ENCODE data around the gene SIGLEC5.

DNA sequence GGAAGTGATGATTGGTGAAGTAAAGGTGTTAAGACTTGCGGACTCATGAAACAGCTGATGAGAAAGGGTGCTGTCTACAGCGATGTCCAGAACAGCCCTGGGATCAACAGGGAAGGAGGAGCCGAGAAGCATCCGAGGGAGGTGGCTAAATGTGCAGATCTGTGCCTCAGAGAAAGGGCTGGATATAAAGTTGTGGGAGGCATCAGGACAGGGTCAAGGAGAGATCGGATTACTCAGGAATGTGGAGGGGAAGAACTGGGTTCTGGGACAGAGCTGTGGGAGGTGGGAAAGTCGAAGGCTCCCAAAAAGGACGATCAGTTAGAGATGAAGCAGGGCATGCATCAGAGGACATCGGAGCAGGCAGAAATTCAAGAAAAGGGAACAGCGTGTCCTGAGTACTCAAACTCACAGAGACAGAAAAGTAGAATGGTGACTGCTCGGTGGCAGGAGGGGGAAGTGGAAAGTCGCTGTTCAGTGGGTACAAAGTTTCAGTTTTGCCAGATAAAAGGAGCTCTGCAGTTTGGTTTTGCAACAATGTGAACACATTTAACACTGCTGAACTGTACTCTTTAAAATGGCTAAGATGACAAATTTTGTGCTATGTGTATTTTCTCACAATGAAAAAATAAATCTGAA, 14.6 kb upstream of the SIGLEC5 start:
- TF ChIP-seq POLR2AphosphoS5 (IDR thresholded peaks at IDR 0.05; ENCODE audit: borderline replicate concordance, low read depth, low read length) (no peak), EZH2 (IDR thresholded peaks at IDR 0.05) (no peak)

All from SK-N-MC (cell line).